Thoracic aorta (tissue), 2 donors: ENCODE measurements around the gene PRKCZ. TPM values are rescaled to one million over a fixed set of nuclear protein-coding genes. Genes with fewer than 3 reads are reported as not detected.
A peak's percentile ranks its signal among the peaks of the same experiment; 100 is the strongest.

Experiments used
- ATAC-seq: fragments of 150-250 bp; one replicate; pipeline ENCODE4 v1.8.0; 2017; ENCODE audit warnings: low read depth; ENCODE audit not compliant: insufficient number of reproducible peaks, low FRiP score
- DNase-seq: peaks from one replicate; pipeline ENCODE4 v3.0.0-alpha.2; 2020; ENCODE audit warnings: low spot score
- H3K27ac ChIP-seq, 2 donors: fragments of 200-600 bp; sonication (generic); 1 replicate in 1 of 2; 2 replicates in 1 of 2; pipeline ENCODE4 v1.5.1; 2016; ENCODE audit warnings: mild to moderate bottlenecking in 2 of 2, moderate library complexity in 2 of 2
- H3K27me3 ChIP-seq: fragments of 200-600 bp; sonication (generic); replicated peaks from 2 replicates; pipeline ENCODE4 v1.6.0; 2016; ENCODE audit warnings: mild to moderate bottlenecking; ENCODE audit not compliant: insufficient read depth
- H3K36me3 ChIP-seq: fragments of 200-600 bp; sonication (generic); one replicate; pipeline ENCODE4 v1.5.1; 2016
- H3K4me1 ChIP-seq, 2 donors: fragments of 200-600 bp; sonication (generic); 1 replicate in 1 of 2; 2 replicates in 1 of 2; pipeline versions ENCODE4 v1.5.1 to v1.6.0; 2016; ENCODE audit warnings: low read depth in 2 of 2, mild to moderate bottlenecking in 1 of 2; ENCODE audit not compliant: control insufficient read depth in 1 of 2
- H3K4me3 ChIP-seq: fragments of 200-600 bp; sonication (generic); 2 replicates; pipeline ENCODE4 v1.5.1; 2016; ENCODE audit warnings: mild to moderate bottlenecking
- H3K9me3 ChIP-seq: fragments of 200-600 bp; sonication (generic); 2 replicates; pipeline ENCODE4 v1.5.1; 2016
- total RNA-seq, 2 donors: library from RNA; depleted of rRNA; stranded (reverse); fragments of >200 nt; gene quantifications; one replicate each; pipeline versions ENCODE4 v1.1.0 to v1.2.3, GENCODE V29; 2016
- TF ChIP-seq, protein P1 (sequence below): fragments of 200-600 bp; sonication (generic); IDR thresholded peaks from one replicate; pipeline ENCODE4 v1.5.1; 2019; ENCODE audit warnings: antibody characterized with exemption

The PRKCZ gene
- total RNA-seq, 2 donors from 2014 or later: 0.68 TPM; not detected in 1

DNA sequence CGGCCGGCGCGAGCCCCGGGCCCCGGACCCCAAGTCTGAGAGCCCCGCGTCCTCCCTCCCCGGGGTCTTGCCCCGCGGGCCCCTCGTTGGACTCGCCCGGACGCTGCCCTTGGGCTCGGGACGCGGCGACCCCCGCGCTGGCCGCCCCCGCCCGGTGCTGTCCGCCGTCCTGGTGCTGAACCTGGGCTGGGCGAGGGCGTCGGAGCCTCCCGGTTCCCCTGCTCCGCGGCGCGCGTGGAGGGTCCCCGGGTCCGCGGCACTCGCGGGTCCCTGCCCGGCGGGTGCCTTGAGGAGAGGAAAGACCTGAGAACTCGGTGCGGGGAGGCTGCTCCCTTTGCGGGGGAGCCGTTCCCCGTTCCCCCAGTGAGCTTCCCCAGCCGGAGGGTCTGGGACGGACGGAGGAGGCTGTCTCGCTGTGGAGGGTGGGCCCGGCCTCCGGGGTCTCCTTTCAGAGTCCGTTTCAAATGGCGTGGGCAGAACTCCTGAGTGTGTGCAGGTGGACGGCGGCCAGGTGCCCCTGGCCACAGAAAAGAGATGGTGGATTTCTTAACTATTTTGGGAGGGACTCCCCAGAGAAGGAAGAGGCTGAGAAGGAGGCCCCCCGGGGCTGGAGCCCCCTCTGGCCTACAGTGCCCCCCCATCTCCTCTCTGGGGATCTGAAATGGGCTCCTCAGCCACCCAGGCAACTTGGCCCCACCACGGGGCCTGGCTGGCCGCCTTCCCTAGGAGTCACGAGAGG, 30.5 kb upstream of the PRKCZ start:
- TF ChIP-seq, protein P1, sequence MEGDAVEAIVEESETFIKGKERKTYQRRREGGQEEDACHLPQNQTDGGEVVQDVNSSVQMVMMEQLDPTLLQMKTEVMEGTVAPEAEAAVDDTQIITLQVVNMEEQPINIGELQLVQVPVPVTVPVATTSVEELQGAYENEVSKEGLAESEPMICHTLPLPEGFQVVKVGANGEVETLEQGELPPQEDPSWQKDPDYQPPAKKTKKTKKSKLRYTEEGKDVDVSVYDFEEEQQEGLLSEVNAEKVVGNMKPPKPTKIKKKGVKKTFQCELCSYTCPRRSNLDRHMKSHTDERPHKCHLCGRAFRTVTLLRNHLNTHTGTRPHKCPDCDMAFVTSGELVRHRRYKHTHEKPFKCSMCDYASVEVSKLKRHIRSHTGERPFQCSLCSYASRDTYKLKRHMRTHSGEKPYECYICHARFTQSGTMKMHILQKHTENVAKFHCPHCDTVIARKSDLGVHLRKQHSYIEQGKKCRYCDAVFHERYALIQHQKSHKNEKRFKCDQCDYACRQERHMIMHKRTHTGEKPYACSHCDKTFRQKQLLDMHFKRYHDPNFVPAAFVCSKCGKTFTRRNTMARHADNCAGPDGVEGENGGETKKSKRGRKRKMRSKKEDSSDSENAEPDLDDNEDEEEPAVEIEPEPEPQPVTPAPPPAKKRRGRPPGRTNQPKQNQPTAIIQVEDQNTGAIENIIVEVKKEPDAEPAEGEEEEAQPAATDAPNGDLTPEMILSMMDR: no peak
- Histone ChIP-seq H3K36me3 (no peaks in the 10 kb centered on the region), H3K4me3 (no peak overlapping the region), H3K27ac (peak overlapping the region in 1 of 2 donors; percentile 7), H3K27me3 (peaks cover 11% of the 10 kb centered on the region), H3K4me1 (no peaks in the 10 kb centered on the region), H3K9me3 (no peaks in the 10 kb centered on the region)
- DNase-seq (no peak), ATAC-seq (no peak)

DNA sequence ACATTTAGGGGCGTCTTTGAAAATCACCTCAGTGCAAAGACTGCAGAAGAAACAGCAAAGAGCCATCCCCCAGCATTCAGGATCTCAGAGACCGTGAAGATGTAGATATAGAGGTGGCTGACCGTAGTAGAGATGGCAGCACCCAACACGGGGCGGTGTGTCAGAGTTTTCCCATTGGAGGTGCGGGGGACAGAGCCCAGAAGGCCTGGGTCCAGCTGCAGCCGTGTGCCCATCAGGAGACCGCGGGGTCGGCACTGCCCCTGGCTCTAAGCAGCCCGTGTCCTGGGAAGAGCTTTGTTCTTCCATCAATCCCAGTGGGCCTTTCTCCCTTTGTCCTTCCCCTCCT, 29.9 kb upstream of the PRKCZ start:
- ATAC-seq: no peak
- no peak for DNase-seq
- TF ChIP-seq, protein P1: no peak
- Histone ChIP-seq H3K36me3 (no peaks in the 10 kb centered on the region), H3K4me3 (no peak overlapping the region), H3K4me1 (no peaks in the 10 kb centered on the region), H3K27me3 (peaks cover 11% of the 10 kb centered on the region), H3K27ac (peak overlapping the region in 1 of 2 donors; percentile 7), H3K9me3 (no peaks in the 10 kb centered on the region)

DNA sequence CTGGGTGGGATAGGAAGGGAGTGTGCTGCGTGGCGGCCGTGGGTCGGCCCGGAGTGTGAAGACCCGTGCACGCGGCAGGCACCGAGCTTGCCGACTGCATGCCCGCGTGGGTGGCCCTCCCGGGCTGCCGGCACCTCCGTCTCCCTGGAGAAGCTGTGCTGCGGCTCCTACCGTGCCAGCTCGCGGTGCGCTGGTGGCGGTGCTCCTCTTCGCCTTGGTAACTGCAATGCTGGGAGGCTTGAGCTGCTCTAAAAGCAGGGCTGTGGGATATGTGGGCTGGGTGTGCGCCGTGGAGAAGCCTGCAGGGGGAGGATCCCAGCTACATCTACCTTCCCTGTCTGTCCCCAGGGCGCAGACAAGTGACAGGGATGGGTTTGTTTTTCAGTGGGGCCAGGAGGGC, 28.7 kb upstream of the PRKCZ start:
- no peaks in the 10 kb centered on the region for H3K4me1 ChIP-seq
- H3K4me3 ChIP-seq: no peak overlapping the region
- TF ChIP-seq, protein P1: no peak
- no peak for ATAC-seq
- no peak for DNase-seq
- H3K27ac ChIP-seq: no peak overlapping the region
- H3K36me3 ChIP-seq: no peaks in the 10 kb centered on the region
- peaks cover 11% of the 10 kb centered on the region for H3K27me3 ChIP-seq
- no peaks in the 10 kb centered on the region for H3K9me3 ChIP-seq

DNA sequence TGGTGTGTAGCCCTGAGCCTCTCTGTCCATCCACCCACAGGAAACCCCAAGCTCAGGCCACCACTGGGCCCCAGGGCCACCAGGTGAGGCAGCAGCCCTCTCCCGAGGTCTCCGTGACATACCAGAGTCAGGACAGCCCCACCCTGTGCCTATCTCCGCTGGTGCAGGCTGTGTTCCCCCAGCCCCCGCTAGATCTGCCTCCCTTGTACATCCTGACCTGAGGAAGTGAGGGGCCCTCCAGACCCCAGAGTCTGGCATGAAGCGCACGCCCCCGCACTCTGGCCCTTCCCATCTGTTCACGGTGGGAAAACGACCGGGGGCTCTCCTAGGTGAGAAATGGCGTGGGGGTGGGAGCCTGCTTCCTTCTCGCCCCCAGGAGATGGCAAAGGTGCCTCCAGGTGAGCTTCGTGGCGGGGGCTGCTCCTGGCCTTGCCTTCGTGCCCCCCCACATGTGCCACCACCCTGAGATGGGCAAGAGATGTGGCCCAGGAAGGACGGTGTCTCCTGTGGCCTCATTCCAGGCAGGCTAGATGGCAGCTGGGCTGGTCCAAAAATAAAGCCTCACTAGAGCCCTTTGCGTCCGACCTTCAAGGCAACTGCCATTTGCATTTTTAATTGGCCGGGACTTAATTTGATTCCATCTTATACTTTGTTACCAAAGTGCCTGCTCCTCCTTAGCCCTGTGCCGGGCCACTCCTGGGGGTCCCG, 28.0 kb upstream of the PRKCZ start:
- Histone ChIP-seq H3K4me1 (no peaks in the 10 kb centered on the region), H3K9me3 (no peaks in the 10 kb centered on the region), H3K27ac (no peak overlapping the region), H3K4me3 (no peak overlapping the region), H3K27me3 (peaks cover 11% of the 10 kb centered on the region), H3K36me3 (no peaks in the 10 kb centered on the region)
- no peak for DNase-seq
- TF ChIP-seq, protein P1: no peak
- ATAC-seq: no peak

DNA sequence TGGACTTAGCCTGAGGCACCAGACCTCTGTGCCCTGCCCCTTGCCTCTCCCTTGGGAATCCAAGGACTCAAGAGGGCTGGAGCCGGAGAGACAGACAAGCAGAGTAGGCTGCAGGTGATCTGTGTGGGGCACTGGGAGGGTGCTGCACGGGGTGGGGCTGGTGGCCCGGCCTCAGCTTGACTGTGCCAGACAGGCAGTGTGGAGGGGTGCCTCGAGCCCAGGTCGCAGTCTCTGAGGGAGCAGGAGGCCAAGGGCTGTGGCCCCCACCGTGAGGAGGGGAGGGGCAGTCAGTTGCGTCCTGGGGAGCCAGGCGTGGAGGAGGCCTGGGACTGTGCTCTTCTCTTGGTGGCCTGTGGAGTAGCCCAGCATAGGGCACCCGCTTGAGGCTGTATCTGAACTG, 27.0 kb upstream of the PRKCZ start:
- Histone ChIP-seq H3K36me3 (no peaks in the 10 kb centered on the region), H3K27ac (no peak overlapping the region), H3K27me3 (peaks cover 11% of the 10 kb centered on the region), H3K9me3 (no peaks in the 10 kb centered on the region), H3K4me3 (no peak overlapping the region), H3K4me1 (no peaks in the 10 kb centered on the region)
- ATAC-seq (no peak), DNase-seq (no peak)
- TF ChIP-seq, protein P1: no peak
